ENCODE measurements around the gene FLOT1. TPM values are rescaled to one million over a fixed set of nuclear protein-coding genes. Genes with fewer than 3 reads are reported as not detected.
A peak's percentile ranks its signal among the peaks of the same experiment; 100 is the strongest.
"Not testable (repeated sequence)": the region's sequence is repeated elsewhere in the genome, so short reads cannot be mapped to it uniquely, and the experiment has no call there.

FLOT1 gene
- total and polyA plus RNA-seq, 5 donors from 2014 or later: 25.3 to 63.2 (median 39.8) TPM

GRCh38 chr6:30722025-30722279 is 20.5 kb downstream of the FLOT1 start:
- H3K27me3 Mint-ChIP-seq; H3K9me3 ChIP-seq (ENCODE audit: control insufficient read depth in 2 of 2, low read length in 2 of 2); ATAC-seq (ENCODE audit: low read depth in 2 of 2); H3K9me3 Mint-ChIP-seq; H3K27me3 ChIP-seq (ENCODE audit: control insufficient read depth, insufficient read depth, low read length): not testable (repeated sequence)
- Mint-ChIP-seq H3K4me1 (peaks cover 27 to 66% (median 49%) of the 10 kb centered on the region in 4 donors), H3K4me3 (peak overlapping the region; percentile 98 to 99 (median 99)), H3K36me3 (peaks cover 26% of the 10 kb centered on the region), H3K27ac (peak overlapping the region; percentile 94 to 98 (median 96))
- Histone ChIP-seq H3K4me3 (ENCODE audit: low read depth, low read length) (peak overlapping the region; percentile 64), H3K36me3 (ENCODE audit: control insufficient read depth, insufficient read depth, low read length) (peaks cover 35% of the 10 kb centered on the region), H3K4me1 (ENCODE audit: control insufficient read depth, insufficient read depth, low read length, poor library complexity, severe bottlenecking) (peaks cover 42% of the 10 kb centered on the region), H3K27ac (ENCODE audit: insufficient read depth, low read length, poor library complexity, severe bottlenecking) (peak overlapping the region; percentile 94)
- peak in 1 of 3 donors; percentile 19 for DNase-seq

- Histone ChIP-seq H3K36me3 (ENCODE audit: control insufficient read depth, insufficient read depth, low read length) (peaks cover 35% of the 10 kb centered on the region), H3K27ac (ENCODE audit: insufficient read depth, low read length, poor library complexity, severe bottlenecking) (peak overlapping the region; percentile 94), H3K9me3 (ENCODE audit: control insufficient read depth in 2 of 2, low read length in 2 of 2) (no peaks in the 10 kb centered on the region), H3K4me1 (ENCODE audit: control insufficient read depth, insufficient read depth, low read length, poor library complexity, severe bottlenecking) (peaks cover 48% of the 10 kb centered on the region), H3K27me3 (ENCODE audit: control insufficient read depth, insufficient read depth, low read length) (no peaks in the 10 kb centered on the region), H3K4me3 (ENCODE audit: low read depth, low read length) (peak overlapping the region; percentile 97)
- Mint-ChIP-seq H3K27ac (peak overlapping the region; percentile 94 to 98 (median 96)), H3K9me3 (peaks cover 0 to 1% (median 0%) of the 10 kb centered on the region in 7 donors), H3K27me3 (peaks cover 9% of the 10 kb centered on the region), H3K4me1 (peaks cover 26 to 72% (median 50%) of the 10 kb centered on the region in 4 donors), H3K36me3 (peaks cover 27% of the 10 kb centered on the region), H3K4me3 (peak overlapping the region; percentile 98 to 99 (median 99))
- ATAC-seq (ENCODE audit: low read depth in 2 of 2) (peak; percentile 33 to 40), DNase-seq (peak; percentile 90 to 96 (median 95))
Measured at GRCh38 chr6:30721198-30722024, 21.1 kb downstream of the FLOT1 start.

GRCh38 chr6:30720738-30721197 is 21.7 kb downstream of the FLOT1 start:
- H3K9me3 Mint-ChIP-seq: peaks cover 0 to 1% (median 0%) of the 10 kb centered on the region in 7 donors
- H3K4me1 Mint-ChIP-seq: peaks cover 26 to 75% (median 54%) of the 10 kb centered on the region in 4 donors
- ATAC-seq (ENCODE audit: low read depth in 2 of 2) (no peak), DNase-seq (peak; percentile 35 to 80 (median 64))
- H3K36me3 Mint-ChIP-seq: peaks cover 27% of the 10 kb centered on the region
- Histone ChIP-seq H3K36me3 (ENCODE audit: control insufficient read depth, insufficient read depth, low read length) (peaks cover 31% of the 10 kb centered on the region), H3K27me3 (ENCODE audit: control insufficient read depth, insufficient read depth, low read length) (no peaks in the 10 kb centered on the region), H3K4me3 (ENCODE audit: low read depth, low read length) (peak overlapping the region; percentile 97), H3K9me3 (ENCODE audit: control insufficient read depth in 2 of 2, low read length in 2 of 2) (no peaks in the 10 kb centered on the region), H3K27ac (ENCODE audit: insufficient read depth, low read length, poor library complexity, severe bottlenecking) (peak overlapping the region; percentile 94), H3K4me1 (ENCODE audit: control insufficient read depth, insufficient read depth, low read length, poor library complexity, severe bottlenecking) (peaks cover 52% of the 10 kb centered on the region)
- H3K4me3 Mint-ChIP-seq: peak overlapping the region; percentile 98 to 99 (median 99)
- peaks cover 9% of the 10 kb centered on the region for H3K27me3 Mint-ChIP-seq
- H3K27ac Mint-ChIP-seq: peak overlapping the region; percentile 96 to 98 (median 97)

GRCh38 chr6:30719791-30720737 is 22.4 kb downstream of the FLOT1 start, which contains the start of gene TUBB:
TUBB (plus strand) TSS chr6:30720352; CDS start chr6:30720507, 155 bp downstream.
- peaks cover 24 to 73% (median 54%) of the 10 kb centered on the region in 4 donors for H3K4me1 Mint-ChIP-seq
- H3K9me3 Mint-ChIP-seq: peaks cover 0 to 1% (median 0%) of the 10 kb centered on the region in 7 donors
- Histone ChIP-seq H3K36me3 (ENCODE audit: control insufficient read depth, insufficient read depth, low read length) (peaks cover 24% of the 10 kb centered on the region), H3K4me1 (ENCODE audit: control insufficient read depth, insufficient read depth, low read length, poor library complexity, severe bottlenecking) (peaks cover 49% of the 10 kb centered on the region), H3K4me3 (ENCODE audit: low read depth, low read length) (peak within 1 kb of the TSS; percentile 97), H3K9me3 (ENCODE audit: control insufficient read depth in 2 of 2, low read length in 2 of 2) (no peaks in the 10 kb centered on the region), H3K27me3 (ENCODE audit: control insufficient read depth, insufficient read depth, low read length) (no peaks in the 10 kb centered on the region), H3K27ac (ENCODE audit: insufficient read depth, low read length, poor library complexity, severe bottlenecking) (peak within 1 kb of the TSS; percentile 94)
- peak; percentile 92 to 98 (median 94) for DNase-seq
- peak within 1 kb of the TSS; percentile 98 to 99 (median 99) for H3K4me3 Mint-ChIP-seq
- peak within 1 kb of the TSS; percentile 96 to 98 (median 97) for H3K27ac Mint-ChIP-seq
- peaks cover 9% of the 10 kb centered on the region for H3K27me3 Mint-ChIP-seq
- ATAC-seq (ENCODE audit: low read depth in 2 of 2): peak; percentile 64 to 65
- H3K36me3 Mint-ChIP-seq: peaks cover 25% of the 10 kb centered on the region

- no peaks in the 10 kb centered on the region for H3K27me3 ChIP-seq (ENCODE audit: control insufficient read depth, insufficient read depth, low read length)
- peaks cover 0 to 1% (median 0%) of the 10 kb centered on the region in 7 donors for H3K9me3 Mint-ChIP-seq
- H3K27ac ChIP-seq (ENCODE audit: insufficient read depth, low read length, poor library complexity, severe bottlenecking): peak overlapping the region; percentile 94
- peaks cover 22 to 71% (median 50%) of the 10 kb centered on the region in 4 donors for H3K4me1 Mint-ChIP-seq
- peak overlapping the region; percentile 91 for H3K4me3 ChIP-seq (ENCODE audit: low read depth, low read length)
- H3K36me3 ChIP-seq (ENCODE audit: control insufficient read depth, insufficient read depth, low read length): peaks cover 24% of the 10 kb centered on the region
- no peak for DNase-seq
- H3K4me3 Mint-ChIP-seq: peak overlapping the region; percentile 98 to 99 (median 99)
- H3K36me3 Mint-ChIP-seq: peaks cover 26% of the 10 kb centered on the region
- no peak for ATAC-seq (ENCODE audit: low read depth in 2 of 2)
- H3K9me3 ChIP-seq (ENCODE audit: control insufficient read depth in 2 of 2, low read length in 2 of 2): no peaks in the 10 kb centered on the region
- H3K27me3 Mint-ChIP-seq: peaks cover 9% of the 10 kb centered on the region
- H3K27ac Mint-ChIP-seq: peak overlapping the region; percentile 96 to 98 (median 97)
- peaks cover 46% of the 10 kb centered on the region for H3K4me1 ChIP-seq (ENCODE audit: control insufficient read depth, insufficient read depth, low read length, poor library complexity, severe bottlenecking)
Measured at GRCh38 chr6:30719356-30719755, 23.1 kb downstream of the FLOT1 start.

- H3K4me3 Mint-ChIP-seq: peak overlapping the region; percentile 93 to 98 (median 98)
- H3K4me1 ChIP-seq (ENCODE audit: control insufficient read depth, insufficient read depth, low read length, poor library complexity, severe bottlenecking): peaks cover 43% of the 10 kb centered on the region
- not testable (repeated sequence) for H3K9me3 ChIP-seq (ENCODE audit: control insufficient read depth in 2 of 2, low read length in 2 of 2); DNase-seq; H3K27me3 Mint-ChIP-seq; H3K9me3 Mint-ChIP-seq; ATAC-seq (ENCODE audit: low read depth in 2 of 2); H3K27me3 ChIP-seq (ENCODE audit: control insufficient read depth, insufficient read depth, low read length)
- peaks cover 24% of the 10 kb centered on the region for H3K36me3 ChIP-seq (ENCODE audit: control insufficient read depth, insufficient read depth, low read length)
- peaks cover 23% of the 10 kb centered on the region for H3K36me3 Mint-ChIP-seq
- H3K4me1 Mint-ChIP-seq: peaks cover 22 to 67% (median 48%) of the 10 kb centered on the region in 4 donors
- H3K4me3 ChIP-seq (ENCODE audit: low read depth, low read length): peak overlapping the region; percentile 92
- peak overlapping the region; percentile 98 to 100 (median 100) for H3K27ac Mint-ChIP-seq
- H3K27ac ChIP-seq (ENCODE audit: insufficient read depth, low read length, poor library complexity, severe bottlenecking): peak overlapping the region; percentile 92
Measured at GRCh38 chr6:30717845-30718720, 24.4 kb downstream of the FLOT1 start.

All from CD4-positive, CD25-positive, alpha-beta regulatory T cell (primary cell).